Measurements from ENCODE around the gene SMCP.
A peak's percentile ranks its signal among the peaks of the same experiment; 100 is the strongest.

The SMCP gene

GRCh38 chr1:152878042-152878441 is at the start of gene SMCP:
Gene SMCP (plus strand): TSS chr1:152878322. CDS start chr1:152884423, 6,101 bp downstream.
- no peak for DNase-seq

- no peak for DNase-seq
Observed at GRCh38 chr1:152836870-152837269, 41.3 kb upstream of the SMCP start.

- no peak for DNase-seq
Observed at GRCh38 chr1:152842556-152842955, 35.6 kb upstream of the SMCP start, which contains the start of gene LCE6A. Gene LCE6A (plus strand): TSS chr1:152842856. CDS start chr1:152843521, 665 bp downstream.

- DNase-seq, result peak; percentile 25 to 54
Observed at GRCh38 chr1:152855661-152856060, 22.5 kb upstream of the SMCP start.

DNA sequence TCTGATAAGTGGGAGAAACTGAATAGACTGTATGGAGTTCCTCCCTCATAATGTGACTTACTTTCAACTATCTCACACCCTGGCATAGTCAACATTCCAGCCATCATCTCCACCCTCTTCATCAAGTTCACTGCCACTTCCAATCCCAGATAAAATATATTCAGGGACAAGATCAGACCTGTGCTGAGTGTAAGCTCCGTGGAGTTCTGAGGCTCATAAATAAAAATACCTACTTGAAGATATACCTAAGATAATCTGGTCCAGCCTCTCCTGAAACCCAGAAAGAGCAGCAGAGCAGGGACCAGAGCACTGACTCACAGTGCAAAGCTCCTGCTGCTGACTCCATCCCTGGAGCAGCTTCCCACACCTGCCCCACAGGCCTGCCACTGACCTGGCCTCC is 20.1 kb upstream of the SMCP start:
- no peak for DNase-seq

DNA sequence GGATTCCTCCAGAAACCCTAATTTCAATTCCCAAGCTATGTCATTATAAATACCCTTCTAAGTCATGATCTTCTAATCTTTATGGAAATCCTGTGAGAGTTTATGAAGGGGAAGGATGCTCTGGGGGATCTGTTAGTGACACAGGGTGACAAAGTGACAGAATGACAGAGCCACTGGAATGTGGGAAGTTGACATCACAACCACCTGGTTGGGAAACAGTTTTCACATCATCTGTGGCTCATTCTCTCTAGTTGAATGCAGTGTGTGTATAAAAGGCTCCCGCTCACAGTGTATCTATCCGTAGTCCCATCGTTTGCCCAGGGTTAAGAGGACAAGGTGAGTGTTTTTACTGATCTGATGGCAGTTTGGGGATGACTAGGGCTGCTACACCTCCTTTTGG is 18.4 kb upstream of the SMCP start, which contains the start of gene LCE7A:
LCE7A (plus strand) TSS at position 301 of the 400 bp plus-strand sequence. CDS start 702 bp downstream, outside the sequence.
- DNase-seq, result no peak

DNA sequence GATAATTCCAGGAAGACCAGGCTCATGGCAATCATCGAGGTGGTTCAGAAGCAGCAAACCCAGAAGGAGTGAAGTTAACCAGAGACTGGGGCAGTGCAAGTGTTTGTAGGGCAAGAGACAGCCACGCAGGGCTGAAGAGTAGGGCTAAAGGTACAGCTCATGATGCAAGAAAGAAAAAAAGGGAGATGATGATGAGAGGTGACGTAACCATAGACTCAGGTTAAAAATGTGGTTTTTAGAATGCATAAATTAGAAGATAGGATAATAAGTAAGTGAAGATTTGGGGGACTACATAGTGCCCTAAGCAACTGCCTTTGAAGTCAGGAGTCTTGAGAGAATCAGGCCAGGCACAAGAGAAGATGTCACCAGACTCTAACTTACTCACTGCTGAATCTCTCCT is 18.0 kb upstream of the SMCP start:
- no peak for DNase-seq

DNA sequence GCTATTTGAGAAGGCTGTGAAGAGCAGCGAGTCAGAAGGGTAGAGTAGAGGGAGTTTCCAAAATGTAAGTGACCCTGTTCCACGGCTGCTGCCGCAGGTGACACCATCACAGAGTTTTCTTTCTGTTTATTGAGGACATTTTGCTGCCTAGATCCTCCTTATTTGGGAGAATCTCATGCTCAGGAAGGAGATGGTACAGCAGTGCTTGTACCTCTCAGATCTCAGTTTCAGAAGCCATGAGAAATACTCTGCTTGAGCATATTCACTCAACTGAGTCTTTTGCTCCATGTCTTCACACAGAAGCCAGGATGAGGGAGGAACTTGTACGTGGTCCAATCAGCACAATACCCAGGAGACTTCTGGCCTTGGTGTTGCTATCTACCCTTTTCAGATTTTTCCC is 16.7 kb upstream of the SMCP start:
- DNase-seq, result no peak

GRCh38 chr1:152864443-152864842 is 13.7 kb upstream of the SMCP start:
- DNase-seq, result no peak

GRCh38 chr1:152866321-152866720 is 11.8 kb upstream of the SMCP start:
- no peak for DNase-seq

DNA sequence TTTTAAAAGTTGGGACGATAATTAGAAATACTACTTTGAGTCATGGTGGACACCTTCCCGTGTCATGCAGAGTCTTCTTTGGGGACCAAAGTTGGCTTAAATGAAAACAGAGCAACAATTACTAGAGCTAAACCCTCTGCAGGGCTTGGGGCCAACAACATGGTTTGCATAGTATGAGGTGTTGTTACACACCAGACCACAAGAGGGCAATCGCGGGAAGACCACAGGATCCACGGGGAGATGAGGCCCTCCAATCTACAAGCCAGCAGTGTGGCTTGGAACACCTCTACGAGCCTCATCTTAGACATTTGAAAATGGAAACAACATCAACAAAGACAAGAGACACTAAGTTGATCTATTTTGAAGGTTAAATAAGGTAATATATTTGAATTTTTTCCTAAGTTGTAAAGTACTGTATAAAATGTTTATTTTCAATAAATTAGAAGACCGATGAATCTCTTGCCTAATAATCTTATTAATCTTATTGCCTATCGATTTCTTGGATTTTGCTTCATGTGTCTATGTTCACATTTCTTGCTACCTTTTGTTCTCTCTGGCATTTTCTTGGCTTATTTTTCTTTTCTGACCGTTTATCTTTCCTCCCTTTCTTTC is 8.2 kb upstream of the SMCP start:
- DNase-seq, result peak; percentile 4 to 38

DNA sequence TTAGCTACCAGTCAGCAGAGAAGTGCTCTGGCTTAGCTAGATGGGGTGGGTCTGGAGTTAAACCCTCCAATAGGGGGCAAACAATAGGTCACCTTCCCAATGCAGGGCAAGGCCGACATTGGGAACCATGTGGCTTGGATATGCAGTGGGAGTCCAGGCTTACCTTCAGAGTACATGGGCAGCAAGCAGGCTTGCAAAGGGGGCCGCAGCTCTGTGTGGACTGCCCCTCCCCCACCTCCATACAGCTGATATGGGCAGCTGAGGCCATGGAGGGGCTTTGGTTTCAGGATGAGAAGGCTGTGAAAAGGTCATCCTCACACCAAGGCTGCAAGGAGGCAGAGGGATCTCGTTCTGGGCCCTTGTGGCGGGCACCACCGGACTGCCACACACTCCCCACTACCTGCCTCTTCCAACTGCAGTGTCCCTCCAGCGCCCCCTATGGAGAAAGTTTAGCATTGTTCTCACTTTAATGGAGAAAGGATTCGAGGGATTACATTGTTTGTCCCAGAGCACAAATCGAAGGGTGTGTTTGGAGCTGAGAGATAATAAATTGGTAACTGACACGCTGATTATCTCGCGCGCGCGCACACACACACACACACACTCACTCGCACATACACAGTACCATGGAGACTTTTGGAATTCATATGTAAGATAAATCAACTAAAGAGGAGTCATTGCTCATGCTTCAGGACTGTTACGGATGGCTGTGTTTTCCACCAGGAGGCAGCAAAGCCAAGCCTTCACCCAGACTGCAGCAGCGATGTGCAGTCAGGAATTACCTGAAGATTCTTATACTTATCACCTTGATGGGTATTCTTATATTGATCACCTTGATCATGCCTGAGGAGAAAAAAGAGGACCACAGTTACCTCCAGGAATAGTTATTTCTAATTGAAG is 7.0 kb upstream of the SMCP start:
- DNase-seq, result peak in 1 of 2 experiments; percentile 18

- DNase-seq, result no peak
Observed at GRCh38 chr1:152871731-152872126, 6.4 kb upstream of the SMCP start.

DNA sequence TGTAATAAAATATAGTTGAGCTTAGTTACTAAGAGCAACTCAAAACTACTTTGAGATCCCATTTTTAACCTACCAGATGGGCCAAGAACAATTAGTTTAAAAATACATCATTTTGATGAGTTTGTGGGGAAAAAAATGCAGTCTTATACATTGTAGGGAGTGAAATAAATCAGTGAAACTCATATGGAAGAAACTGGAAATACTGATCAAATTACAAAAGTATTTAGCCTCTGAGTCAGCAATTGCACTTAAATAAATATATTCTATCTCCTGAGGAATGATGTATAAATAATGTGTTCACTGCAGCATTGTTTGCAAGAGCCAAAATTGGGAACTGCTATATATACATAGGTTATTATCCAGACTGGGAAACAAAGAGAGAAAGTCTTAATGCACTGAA is 4.6 kb upstream of the SMCP start:
- no peak for DNase-seq

DNA sequence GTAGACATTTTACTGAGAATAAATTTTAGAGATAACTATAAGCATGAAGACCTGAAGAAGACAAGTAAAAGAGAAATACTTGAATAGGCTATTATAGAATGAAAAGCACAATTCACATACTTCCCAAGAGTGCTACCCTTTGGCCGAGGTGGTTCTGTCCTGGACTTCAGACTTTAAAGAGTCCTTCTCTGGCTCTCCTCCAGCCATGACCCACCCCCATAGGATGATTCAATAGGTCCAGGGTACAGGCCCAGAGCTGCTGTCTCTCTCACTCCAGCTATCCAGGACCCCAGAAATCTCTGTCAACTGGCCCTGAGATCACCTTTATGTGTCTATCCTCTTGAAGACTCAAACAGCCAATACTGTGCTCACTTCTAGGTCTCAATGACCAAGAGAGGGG is 1.3 kb upstream of the SMCP start:
- DNase-seq, result no peak

DNA sequence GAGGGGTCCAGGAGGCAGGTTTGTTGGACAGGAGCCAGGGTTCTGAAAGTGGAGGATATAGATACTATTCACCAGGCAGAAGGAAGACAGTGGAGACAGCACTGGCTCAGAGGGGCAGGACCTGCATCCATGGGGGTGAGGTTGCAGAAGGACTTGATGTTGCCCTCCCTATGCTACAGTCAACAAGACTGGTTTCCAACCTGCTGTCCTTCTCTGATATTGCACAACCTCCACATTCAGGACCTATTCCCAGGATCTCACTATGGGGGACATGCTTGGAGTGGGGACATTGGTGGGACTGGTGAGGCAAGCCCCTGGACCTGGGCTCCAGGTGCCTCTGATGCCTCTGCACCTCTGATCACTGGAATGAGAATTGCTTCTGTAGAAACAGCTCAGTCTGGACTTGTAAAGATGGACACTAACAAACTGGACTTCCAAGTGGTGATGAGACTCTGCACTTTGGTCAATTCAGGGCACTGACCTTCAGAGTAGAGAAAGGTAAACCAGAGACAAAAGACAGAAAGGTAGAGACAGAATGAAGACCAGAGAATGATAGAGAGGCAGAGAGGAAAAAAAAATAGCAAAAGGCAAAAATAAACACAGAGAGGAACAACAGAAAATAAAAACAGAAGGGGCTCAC is 1.6 kb downstream of the SMCP start:
- no peak for DNase-seq

DNA sequence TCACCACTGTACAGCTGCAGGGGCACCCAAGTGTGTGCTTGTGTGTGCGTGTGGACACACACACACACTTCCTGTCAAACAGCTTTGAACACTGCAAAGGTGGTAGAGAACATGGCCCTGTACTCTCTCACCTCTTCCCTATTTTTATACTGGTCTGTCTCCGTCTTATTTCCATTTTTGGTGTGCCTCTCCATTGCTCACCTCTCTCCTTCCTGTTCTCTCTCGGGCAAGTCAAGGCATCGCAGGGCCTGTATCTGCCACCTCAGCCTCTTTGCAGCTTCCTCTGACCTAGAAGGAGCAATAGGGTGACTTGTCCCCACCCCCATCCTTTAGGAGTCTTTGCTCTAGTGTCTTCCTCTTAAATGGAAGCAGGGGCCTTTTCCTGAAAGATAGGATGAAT is 2.2 kb downstream of the SMCP start:
- no peak for DNase-seq

DNA sequence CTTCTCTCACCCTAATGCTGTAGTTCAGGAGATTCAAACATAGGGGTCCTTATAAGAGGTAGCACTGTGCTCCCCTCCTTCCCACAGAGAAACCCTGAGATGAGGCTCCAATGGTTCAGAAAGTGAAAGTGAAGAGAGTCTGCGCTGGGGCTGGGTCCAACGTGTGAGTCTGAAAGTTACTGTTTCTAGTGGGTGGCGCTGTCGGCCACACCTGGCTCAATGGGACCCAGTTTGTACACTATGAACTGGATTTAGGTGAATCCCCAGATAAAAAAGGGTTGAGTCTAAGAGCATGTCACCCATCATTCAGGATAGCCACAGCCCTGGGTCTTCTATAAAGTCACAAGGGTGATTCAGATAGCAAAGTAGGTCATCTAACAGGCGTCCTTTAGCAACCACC is 2.8 kb downstream of the SMCP start:
- DNase-seq, result no peak

DNA sequence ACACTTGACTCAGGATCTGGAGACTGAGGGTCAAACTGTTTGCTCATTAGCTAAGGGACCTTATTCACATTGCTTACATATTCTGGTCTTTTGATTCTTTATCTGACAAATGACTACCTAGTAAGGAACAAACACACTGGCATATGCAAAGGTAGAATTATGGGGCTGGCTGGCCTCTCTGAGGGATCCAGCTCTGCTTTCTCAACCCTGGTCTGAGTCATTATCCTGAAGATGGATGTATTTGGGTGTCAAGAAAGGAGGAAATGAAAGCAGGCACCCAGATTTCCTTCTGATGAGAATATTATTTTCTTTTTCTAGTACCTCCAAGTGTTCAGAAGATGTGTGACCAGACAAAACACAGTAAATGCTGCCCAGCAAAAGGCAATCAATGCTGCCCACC is 6.0 kb downstream of the SMCP start:
- DNase-seq, result no peak

- DNase-seq, result no peak
Observed at GRCh38 chr1:152884506-152884905, 6.4 kb downstream of the SMCP start.

DNA sequence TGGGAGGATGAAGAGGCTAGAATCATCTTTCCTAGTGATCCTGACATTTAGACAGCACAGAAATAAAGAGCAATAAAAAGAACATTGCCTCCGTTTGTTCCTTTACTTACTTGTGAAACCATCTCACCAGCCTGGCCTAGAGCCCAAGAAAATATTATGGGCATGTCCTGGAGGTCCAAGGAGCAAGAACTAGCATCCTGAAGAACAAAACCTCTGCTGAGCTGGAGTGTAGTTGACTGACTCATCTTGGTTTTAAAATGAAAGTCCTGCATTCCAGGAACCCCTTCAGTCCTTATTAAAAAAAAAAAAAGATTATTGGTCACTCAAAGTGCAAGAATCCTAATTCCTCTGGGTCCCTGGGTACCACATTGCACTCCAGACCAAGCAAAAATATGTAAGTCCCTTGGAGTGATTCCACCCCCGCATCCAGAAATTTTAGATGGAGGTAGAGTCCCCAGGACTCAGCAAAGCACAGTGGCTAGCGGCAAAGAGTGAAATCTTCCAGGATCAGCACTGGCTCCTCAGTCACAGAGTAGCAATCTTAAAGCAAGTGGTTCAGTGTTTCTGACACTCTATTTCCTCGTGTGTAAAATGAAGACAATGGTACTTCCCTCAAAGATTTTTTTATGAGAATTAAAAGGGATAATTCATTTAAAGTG is 7.0 kb downstream of the SMCP start:
- no peak for DNase-seq

DNA sequence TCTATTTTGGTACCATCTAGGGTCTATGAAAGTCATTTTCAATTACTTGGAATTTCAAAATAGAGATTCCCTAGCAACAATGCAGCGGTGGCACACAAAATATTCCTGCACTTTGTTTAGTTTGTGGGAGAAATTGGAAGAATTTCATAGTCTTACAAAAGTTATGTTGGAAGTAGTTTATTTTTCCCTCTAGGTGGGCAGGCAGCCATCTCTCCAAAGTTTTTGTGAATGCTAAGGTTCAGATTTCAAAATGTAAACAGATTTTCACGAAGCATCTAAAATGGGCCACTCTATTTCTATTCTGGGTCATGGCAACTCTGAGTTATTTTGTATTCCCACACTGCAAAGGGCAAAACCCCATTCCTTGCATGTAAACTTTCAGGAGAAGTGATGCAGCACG is 8.0 kb downstream of the SMCP start:
- no peak for DNase-seq

- no peak for DNase-seq
Observed at GRCh38 chr1:152886758-152887409, 8.8 kb downstream of the SMCP start.
